Spleen (tissue), 11 donors: Measurements from ENCODE around the gene ST3GAL3. TPM values are rescaled to one million over a fixed set of nuclear protein-coding genes. Genes with fewer than 3 reads are reported as not detected.

ENCODE experiments used
- DNase-seq: peaks from one replicate; pipeline ENCODE4 v3.0.0-alpha.2; 2020
- H3K27ac ChIP-seq, 8 donors: fragments of 200-600 bp; sonication (generic) in 7 of 8; 1 replicate in 4 of 8; 2 replicates in 4 of 8; pipeline versions ENCODE4 v1.5.0 to v1.8.0; 2016 to 2021; ENCODE audit warnings: inconsistent platforms in 4 of 8, mild to moderate bottlenecking in 4 of 8, moderate library complexity in 1 of 8
- H3K27me3 ChIP-seq, 7 donors: fragments of 200-600 bp; sonication (generic) in 6 of 7; replicated peaks in 1 of 7; 1 replicate in 4 of 7; 2 replicates in 3 of 7; pipeline versions ENCODE4 v1.5.0 to v1.8.0; 2016 to 2021; ENCODE audit warnings: inconsistent platforms in 3 of 7, mild to moderate bottlenecking in 1 of 7
- H3K36me3 ChIP-seq, 6 donors: fragments of 200-600 bp; sonication (generic) in 5 of 6; 1 replicate in 4 of 6; 2 replicates in 2 of 6; pipeline versions ENCODE4 v1.5.0 to v1.8.0; 2016 to 2021; ENCODE audit warnings: inconsistent platforms in 2 of 6
- H3K4me1 ChIP-seq, 6 donors: fragments of 200-600 bp; sonication (generic) in 5 of 6; 1 replicate in 3 of 6; 2 replicates in 3 of 6; pipeline versions ENCODE4 v1.5.0 to v1.8.0; 2016 to 2021; ENCODE audit warnings: inconsistent platforms in 3 of 6
- H3K4me3 ChIP-seq, 8 donors: fragments of 200-600 bp; sonication (generic) in 7 of 8; 1 replicate in 4 of 8; 2 replicates in 4 of 8; pipeline versions ENCODE4 v1.5.0 to v1.8.0; 2016 to 2021; ENCODE audit warnings: inconsistent platforms in 4 of 8, mild to moderate bottlenecking in 4 of 8, moderate library complexity in 2 of 8
- H3K9me3 ChIP-seq, 8 donors: fragments of 200-600 bp; sonication (generic) in 7 of 8; 1 replicate in 4 of 8; 2 replicates in 4 of 8; pipeline versions ENCODE4 v1.5.0 to v1.8.0; 2016 to 2021; ENCODE audit warnings: inconsistent platforms in 4 of 8
- POLR2A ChIP-seq, 3 donors: fragments of 450-650 bp; IDR thresholded peaks; one replicate each; pipeline ENCODE4 v1.5.1; 2017; ENCODE audit warnings: antibody characterized with exemption in 3 of 3, mild to moderate bottlenecking in 1 of 3
- POLR2AphosphoS5 ChIP-seq, 3 donors: sonication (generic); formaldehyde crosslinking; IDR thresholded peaks; one replicate each; pipeline ENCODE4 v1.5.1; 2017; ENCODE audit warnings: antibody characterized with exemption in 3 of 3
- WGBS, 5 donors: extraction: QIAGEN DNeasy Blood & Tissue Kit in 3 of 5; methylation state at CpG; one replicate each; pipeline versions ENCODE4 v1.1.5 to v1.1.7; 2013 to 2018; 5-methylcytosine and 5-hydroxymethylcytosine counted together
- intact Hi-C: fragments of 100-400 bp; cut with DNase I; formaldehyde crosslinking; loops from one replicate; pipeline ENCODE4 v1.15.0; 2023; ENCODE audit warnings: low total_unique reads
- polyA plus RNA-seq, 3 donors: library from polyadenylated mRNA; stranded (reverse); fragments of 200-250 nt; gene quantifications; one replicate each; pipeline ENCODE4 v1.2.1, GENCODE V29; 2013
- total RNA-seq, 7 donors: library from RNA; depleted of rRNA in 3 of 7; stranded (reverse); fragments of >200 nt in 3 of 7; fragmentation: NEBNext Ultra II Directional in 4 of 7; extraction: Animal tissue kit (Norgen Biotek cat#: 25700) in 4 of 7; gene quantifications; one replicate each; pipeline versions ENCODE4 v1.1.0 to v1.2.1, GENCODE V29; 2016 to 2021
- TF ChIP-seq, protein P1 (sequence below), 11 experiments: fragments of 200-600 bp in 7 of 11; fragments of 450-650 bp in 4 of 11; sonication (generic) in 4 of 11; IDR thresholded peaks in 8 of 11; conservative IDR thresholded peaks in 3 of 11; 1 replicate in 7 of 11; 2 replicates in 4 of 11; pipeline versions ENCODE4 v1.4.0 to v1.8.0; 2016 to 2021; ENCODE audit warnings: antibody characterized with exemption in 11 of 11, inconsistent platforms in 4 of 11, mild to moderate bottlenecking in 1 of 11
- donor health status: healthy with polysubstance abuse.
- donor health status: DM: no; HTN: no; CAD: no; lungs with moderate emphysema.
- donor health status: DM: no; HTN: no; CAD: no.
- donor health status: Bipolar disorder and iron deficiency.
- donor health status: healthy.
- donor health status: DM: no; HTN: no; CAD: no.
- donor health status: DM: yes; HTN: yes; CAD: no.

ST3GAL3 gene
- total and polyA plus RNA-seq, 10 donors: 6.4 to 34.3 (median 21.0) TPM

DNA sequence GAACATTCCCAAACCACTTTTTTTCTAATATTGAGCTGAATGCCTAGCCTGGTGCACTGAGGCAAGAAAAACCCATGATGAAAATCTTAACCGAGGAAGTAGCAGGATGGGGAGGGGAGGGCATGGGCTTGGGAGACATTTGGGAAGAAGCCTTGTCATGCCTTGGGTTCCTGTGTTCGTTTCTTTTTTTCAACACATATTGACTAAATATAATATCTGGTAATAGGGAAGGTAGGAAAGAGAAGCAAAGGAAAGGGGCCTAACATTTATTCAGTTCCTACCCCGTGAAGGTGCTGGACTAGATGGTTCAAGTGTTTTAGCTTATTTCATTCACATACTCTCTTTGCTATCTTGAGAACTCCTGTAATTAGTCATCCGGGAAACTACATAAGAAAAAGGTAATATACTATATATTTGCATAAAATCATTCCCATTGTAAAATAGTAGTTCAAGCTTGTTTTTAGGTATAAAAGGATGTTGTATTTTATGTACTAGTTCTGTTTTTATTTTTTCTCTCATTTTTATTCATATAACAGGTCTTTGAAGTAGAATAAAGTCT lies 62.1 kb downstream of the ST3GAL3 start:
- DNase-seq: no peak
- Histone ChIP-seq H3K27ac (no peak overlapping the region), H3K27me3 (no peaks in the 10 kb centered on the region), H3K4me1 (peaks cover 0 to 15% (median 2%) of the 10 kb centered on the region in 6 donors), H3K4me3 (no peak overlapping the region), H3K9me3 (no peaks in the 10 kb centered on the region), H3K36me3 (peaks cover 0 to 17% (median 0%) of the 10 kb centered on the region in 6 donors)
- 50 to 87% (median 65%) methylated on average over 4 of the region's 4 CpGs for WGBS, 5 donors
- intact Hi-C loops: no loop called here
- no peak for TF ChIP-seq POLR2A (IDR thresholded peaks at IDR 0.05)
- TF ChIP-seq, protein P1, sequence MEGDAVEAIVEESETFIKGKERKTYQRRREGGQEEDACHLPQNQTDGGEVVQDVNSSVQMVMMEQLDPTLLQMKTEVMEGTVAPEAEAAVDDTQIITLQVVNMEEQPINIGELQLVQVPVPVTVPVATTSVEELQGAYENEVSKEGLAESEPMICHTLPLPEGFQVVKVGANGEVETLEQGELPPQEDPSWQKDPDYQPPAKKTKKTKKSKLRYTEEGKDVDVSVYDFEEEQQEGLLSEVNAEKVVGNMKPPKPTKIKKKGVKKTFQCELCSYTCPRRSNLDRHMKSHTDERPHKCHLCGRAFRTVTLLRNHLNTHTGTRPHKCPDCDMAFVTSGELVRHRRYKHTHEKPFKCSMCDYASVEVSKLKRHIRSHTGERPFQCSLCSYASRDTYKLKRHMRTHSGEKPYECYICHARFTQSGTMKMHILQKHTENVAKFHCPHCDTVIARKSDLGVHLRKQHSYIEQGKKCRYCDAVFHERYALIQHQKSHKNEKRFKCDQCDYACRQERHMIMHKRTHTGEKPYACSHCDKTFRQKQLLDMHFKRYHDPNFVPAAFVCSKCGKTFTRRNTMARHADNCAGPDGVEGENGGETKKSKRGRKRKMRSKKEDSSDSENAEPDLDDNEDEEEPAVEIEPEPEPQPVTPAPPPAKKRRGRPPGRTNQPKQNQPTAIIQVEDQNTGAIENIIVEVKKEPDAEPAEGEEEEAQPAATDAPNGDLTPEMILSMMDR (IDR thresholded peaks at IDR 0.05 in 8 of 11, conservative IDR thresholded peaks at IDR 0.05 in 3 of 11): no peak
- no peak for TF ChIP-seq POLR2AphosphoS5 (IDR thresholded peaks at IDR 0.05)

DNA sequence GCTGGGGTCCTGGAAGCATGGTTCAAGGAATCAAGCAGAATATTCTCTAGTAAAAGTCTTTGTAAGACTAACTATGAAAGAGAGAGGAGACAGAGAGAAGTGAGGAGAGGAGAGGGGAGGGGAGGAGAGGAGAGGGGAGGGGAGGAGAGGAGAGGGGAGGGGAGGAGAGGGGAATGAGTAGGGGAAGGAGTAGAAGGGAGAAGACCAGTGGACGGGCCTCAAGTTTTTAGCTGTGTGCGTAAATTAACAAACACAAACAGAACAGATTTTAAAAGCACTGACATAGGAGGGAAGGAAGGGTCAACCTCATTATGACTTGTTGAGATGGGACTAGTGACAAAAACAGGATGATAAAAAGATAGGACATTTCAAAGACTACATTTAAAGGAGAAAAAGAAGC lies 62.8 kb downstream of the ST3GAL3 start:
- 86 to 97% (median 93%) methylated on average over 2 of the region's 2 CpGs for WGBS, 5 donors
- Histone ChIP-seq H3K27ac (no peak overlapping the region), H3K27me3 (no peaks in the 10 kb centered on the region), H3K9me3 (no peaks in the 10 kb centered on the region), H3K4me1 (peaks cover 0 to 12% (median 2%) of the 10 kb centered on the region in 6 donors), H3K36me3 (peaks cover 0 to 24% (median 0%) of the 10 kb centered on the region in 6 donors), H3K4me3 (no peak overlapping the region)
- intact Hi-C loops: no loop called here
- no peak for DNase-seq
- TF ChIP-seq, protein P1 (IDR thresholded peaks at IDR 0.05 in 8 of 11, conservative IDR thresholded peaks at IDR 0.05 in 3 of 11): no peak
- TF ChIP-seq POLR2A (IDR thresholded peaks at IDR 0.05) (no peak), POLR2AphosphoS5 (IDR thresholded peaks at IDR 0.05) (no peak)

DNA sequence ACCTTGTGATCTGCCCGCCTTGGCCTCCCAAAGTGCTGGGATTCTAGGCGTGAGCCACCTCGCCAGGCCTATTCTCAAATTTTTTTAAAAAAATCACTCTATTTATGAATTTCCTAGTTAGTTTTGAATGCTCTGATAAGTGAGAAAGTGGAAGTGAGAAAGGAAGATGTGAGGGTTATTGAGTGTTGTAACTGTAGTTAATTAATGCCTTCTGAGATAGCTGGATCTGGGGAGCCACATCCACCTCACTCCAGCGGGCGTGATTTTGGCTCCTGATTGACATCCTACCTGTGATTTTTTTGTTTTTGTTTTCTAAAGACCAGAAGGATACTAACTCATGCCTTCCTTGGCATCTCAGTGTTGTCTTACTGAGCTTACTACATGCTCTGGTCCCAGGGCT lies 65.6 kb downstream of the ST3GAL3 start:
- Histone ChIP-seq H3K4me3 (no peak overlapping the region), H3K9me3 (peaks cover 0 to 7% (median 3%) of the 10 kb centered on the region in 8 donors), H3K27me3 (no peaks in the 10 kb centered on the region), H3K4me1 (peaks cover 0 to 4% (median 0%) of the 10 kb centered on the region in 6 donors), H3K36me3 (peaks cover 0 to 28% (median 0%) of the 10 kb centered on the region in 6 donors), H3K27ac (no peak overlapping the region)
- 80 to 90% (median 86%) methylated on average over 5 of the region's 5 CpGs for WGBS, 5 donors
- intact Hi-C loops: no loop called here
- DNase-seq: no peak
- TF ChIP-seq POLR2A (IDR thresholded peaks at IDR 0.05) (no peak), POLR2AphosphoS5 (IDR thresholded peaks at IDR 0.05) (no peak)
- TF ChIP-seq, protein P1 (IDR thresholded peaks at IDR 0.05 in 8 of 11, conservative IDR thresholded peaks at IDR 0.05 in 3 of 11): no peak

DNA sequence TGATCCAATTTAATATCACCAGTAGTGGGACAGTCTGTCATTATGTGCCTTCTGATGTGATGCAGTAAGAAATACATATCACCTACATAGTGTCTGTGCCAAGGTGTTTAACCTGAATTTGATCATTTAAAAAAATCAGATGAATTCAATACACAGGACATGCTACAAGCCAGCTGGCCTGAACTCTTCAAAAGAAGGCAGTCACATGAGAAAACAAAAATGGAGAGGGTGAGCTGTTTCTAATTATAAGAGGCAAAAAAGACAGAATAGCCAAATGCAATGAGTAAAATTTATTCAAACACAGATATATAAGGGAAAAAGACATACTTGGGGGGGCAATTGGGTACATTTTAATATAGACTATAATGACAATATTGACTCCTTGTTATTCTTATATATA lies 66.5 kb downstream of the ST3GAL3 start:
- peaks cover 0 to 11% (median 5%) of the 10 kb centered on the region in 8 donors for H3K9me3 ChIP-seq
- no peak overlapping the region for H3K4me3 ChIP-seq
- TF ChIP-seq POLR2AphosphoS5 (IDR thresholded peaks at IDR 0.05) (no peak), POLR2A (IDR thresholded peaks at IDR 0.05) (no peak)
- TF ChIP-seq, protein P1 (IDR thresholded peaks at IDR 0.05 in 8 of 11, conservative IDR thresholded peaks at IDR 0.05 in 3 of 11): no peak
- H3K27ac ChIP-seq: no peak overlapping the region
- intact Hi-C loops: no loop called here
- no peaks in the 10 kb centered on the region for H3K27me3 ChIP-seq
- DNase-seq: no peak
- no peaks in the 10 kb centered on the region for H3K4me1 ChIP-seq
- H3K36me3 ChIP-seq: peaks cover 0 to 32% (median 0%) of the 10 kb centered on the region in 6 donors
